ENCODE data around the gene ATG2A. TPM values are rescaled to one million over a fixed set of nuclear protein-coding genes. Genes with fewer than 3 reads are reported as not detected.

Gene ATG2A
- total RNA-seq, 1 experiment from 2014 or later = 6.0 TPM

DNA sequence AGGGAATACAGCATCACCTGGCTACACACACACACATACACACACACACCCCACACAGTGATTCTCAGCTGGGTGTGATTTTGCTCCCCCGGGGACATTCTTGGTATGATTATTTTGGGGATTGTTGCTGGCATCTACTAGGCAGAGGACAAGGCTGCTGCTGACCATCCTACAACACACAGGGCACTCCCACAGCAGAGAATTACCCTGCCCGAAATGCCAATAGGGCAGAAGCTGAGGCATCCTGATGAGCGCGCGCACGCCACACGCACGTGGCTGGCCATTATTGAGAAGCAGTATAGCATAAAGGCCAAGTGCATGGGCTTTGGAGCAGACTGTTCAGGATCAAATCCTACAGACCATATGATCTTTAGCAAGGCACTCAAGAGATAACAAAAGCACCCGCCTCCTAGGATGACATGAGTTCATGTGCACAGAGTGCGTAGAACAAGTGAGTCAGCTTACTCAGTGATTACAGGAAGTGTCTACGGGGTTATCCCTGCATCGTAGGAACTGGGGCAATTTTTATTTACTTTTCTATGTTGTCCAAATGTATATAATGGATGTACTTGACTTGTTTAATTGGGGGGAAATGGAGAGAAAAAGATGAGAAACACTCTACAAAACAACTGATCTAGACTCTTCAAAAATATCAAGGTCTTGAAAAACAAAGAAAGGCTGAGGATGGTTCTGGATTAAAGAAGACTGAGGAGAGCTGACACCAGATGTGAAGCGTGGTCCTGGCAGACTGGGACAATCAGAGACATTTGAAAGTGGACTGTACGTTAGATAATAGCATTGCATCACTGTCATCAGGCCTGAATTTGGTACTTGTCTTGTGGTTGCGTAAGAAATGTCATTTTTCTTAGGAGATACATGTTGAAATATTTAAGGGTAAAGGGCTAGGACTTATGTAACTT is 31.4 kb downstream of the ATG2A start:
- DNase-seq (ENCODE audit: low spot score) = no peak

DNA sequence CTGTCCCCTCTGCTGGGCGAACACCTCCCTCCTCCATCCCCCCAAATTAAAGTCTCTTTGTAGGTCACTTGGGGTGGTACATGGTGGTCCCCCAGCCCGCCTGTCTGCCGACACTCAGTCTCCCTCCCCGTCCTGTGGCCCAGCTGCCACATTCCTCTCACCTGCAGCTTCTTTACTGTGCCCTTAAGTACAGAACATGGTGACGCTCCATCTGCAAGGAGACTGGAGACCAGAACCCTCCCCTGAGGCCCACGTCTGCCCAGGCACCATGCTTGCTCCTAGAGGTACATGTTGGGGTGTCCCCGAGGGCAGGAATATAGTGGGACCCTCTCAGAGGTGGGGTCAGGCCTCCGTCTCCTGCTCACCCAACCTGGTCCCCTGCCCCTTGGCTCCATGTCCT is 33.0 kb downstream of the ATG2A start:
- no peak for DNase-seq (ENCODE audit: low spot score)

DNA sequence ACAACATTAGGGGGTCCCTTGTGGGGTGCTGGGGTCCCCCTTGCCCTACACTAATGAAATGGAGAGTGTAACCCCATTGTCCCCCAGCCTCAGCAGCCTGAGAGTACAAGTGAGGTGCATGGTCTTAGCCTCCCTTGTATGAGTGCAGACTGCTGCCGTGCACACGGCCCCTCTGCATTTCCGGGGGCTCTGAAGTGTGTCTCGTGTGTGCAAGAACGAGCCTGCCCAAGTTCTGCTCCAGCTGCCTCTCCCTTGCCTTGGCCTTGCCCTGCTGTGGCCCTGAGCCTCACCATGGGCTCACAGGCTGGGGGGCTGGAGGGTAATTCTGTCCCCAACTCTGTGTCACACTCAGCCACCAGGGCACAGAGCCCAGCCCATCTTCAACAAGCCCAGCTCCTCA is 33.4 kb downstream of the ATG2A start:
- DNase-seq (ENCODE audit: low spot score) = no peak

DNA sequence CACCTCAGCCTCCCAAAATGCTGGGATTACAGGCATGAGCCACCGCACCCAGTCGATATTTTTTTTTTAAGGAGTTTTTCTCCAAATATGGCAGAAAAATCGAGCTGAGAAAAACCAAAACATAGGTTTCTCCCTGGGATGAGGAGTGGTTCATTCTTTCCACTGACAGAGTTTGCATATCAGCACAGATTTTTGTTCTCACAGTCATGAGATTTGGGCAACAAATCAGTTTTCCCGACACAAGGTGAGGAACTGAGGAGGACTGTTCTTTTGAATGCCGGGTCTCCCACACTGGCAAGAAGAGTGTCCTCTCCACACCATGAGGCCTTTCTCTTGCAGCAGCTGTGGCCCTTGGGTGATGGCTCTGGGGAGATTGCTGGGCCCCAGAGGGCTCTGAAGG is 34.8 kb downstream of the ATG2A start:
- DNase-seq (ENCODE audit: low spot score) = no peak

DNA sequence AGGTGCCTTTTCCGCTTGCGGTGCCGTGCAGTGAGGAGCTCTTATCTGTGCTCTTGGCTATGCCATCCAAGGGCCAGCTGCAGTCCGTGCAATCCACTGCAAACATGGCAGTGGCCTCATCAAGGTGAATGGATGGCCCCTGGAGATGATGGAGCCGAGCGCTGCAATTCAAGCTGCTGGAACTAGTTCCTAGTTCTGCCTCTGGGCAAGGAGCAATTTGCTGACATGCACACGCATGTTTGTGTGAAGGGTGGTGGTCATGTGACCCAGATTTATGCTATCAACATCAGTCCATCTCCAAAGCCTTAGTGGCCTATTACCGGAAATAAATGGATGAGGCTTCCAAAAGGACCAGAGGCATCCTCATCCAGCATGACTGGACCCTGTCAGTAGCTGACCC is 35.5 kb downstream of the ATG2A start:
- DNase-seq (ENCODE audit: low spot score) = no peak

DNA sequence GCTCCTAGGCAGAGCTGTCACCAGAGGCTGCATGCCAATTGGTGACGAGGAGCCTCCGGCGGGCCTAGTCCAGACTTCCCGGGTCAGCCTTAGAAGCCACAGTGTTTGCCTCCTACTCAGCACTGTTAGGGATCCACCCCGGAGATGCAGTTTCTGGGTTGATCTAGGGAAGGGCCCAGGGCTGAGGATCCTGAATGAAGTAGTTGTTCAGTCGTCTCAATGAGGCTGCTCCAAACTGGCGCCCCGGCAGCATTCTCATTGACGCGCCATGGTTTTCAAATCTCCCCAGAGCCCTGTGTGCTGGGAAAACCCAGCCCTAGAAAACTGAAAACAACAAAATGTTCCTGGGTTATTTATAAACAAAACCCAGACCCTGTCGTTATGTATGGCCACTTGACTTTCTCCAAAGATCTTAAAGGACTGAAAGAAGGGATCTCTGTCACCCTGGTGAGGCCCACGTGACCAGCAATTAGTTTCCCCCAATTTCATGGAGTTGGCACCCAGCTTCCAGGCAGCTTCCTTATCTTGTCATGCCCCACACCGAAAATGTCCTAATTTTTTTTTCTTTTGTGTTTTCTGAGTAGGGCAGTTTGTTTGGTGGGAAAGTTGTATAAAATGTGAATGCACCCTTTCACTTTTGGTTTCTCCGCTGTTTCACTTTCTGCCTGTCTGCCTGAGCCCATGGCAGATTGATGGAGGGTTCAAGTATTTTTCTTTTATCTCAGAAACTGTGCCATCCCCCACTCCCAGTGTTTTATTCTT is 36.6 kb downstream of the ATG2A start:
- DNase-seq (ENCODE audit: low spot score) = no peak

DNA sequence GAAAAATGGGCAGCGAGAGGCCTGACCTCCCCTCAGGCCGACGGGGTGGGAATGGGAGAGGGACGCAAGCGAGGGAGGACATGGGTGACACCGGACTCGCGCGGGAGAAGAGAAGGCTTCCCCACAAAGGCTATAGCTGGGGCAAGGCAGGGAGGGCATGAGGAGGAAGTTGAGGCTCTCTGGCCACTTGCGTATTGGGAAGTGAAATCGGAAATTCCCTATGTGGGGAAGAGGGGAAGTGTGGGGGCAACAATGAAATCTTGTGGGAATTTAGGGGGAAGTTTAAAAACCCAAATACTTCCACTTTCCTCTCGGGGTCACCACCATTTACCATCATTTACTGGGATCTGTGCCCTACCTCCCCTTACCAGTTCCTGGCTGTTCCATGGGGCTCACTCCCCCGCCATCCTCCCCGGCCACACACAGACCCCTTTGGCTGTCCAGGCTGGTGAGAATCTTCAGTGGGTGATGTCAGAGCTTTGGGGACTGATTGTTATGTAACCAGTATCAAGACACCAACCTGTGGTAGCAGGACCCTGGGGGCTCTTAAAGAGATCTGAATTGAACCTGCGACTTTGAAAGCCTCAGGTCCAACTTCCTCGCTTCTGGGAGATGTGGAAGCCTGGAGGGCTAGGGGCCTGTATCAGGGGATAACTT is 37.6 kb downstream of the ATG2A start:
- DNase-seq (ENCODE audit: low spot score) = no peak

DNA sequence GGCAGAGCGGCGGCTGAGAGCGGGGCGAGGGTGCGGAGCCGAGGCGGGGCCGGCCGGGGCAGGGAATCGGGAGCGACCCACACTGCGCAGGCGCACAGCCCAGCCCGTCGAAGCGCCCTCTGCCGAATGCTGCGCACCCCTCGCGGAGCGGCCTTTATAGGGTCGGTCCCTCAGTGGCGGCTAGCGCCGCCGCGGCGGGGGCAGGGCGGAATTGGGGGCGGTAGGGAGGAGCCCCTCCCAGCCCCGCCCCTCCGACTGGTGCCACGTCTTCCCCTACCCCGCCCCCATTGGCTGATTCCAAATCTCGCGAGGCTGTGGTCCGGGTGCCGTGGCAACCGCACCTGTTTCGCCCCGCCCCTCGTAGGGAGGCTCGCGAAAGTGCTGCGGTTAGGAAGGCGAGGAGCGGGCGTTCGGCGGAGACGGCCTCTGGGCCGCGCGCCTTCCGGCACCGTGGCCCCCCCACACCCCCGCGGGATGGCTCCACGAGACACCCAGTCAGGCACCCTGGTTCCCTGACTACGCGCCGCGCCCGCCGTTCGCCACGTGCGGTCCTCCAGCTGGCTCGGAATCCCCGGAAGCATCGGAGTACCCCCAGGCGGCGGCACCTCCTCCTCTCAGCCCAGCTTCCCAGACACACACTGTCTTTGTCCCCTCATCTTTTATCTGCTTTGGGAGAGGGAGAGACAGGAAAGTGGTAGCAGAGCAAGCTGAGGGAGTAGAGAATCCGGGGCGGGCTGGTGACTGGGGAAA is 38.3 kb downstream of the ATG2A start, which contains the start of gene EHD1:
EHD1 (minus strand) TSS at position 128 of the 750 bp plus-strand sequence. CDS start 157 bp downstream, outside the sequence.
- DNase-seq (ENCODE audit: low spot score) = peak; percentile 93

DNA sequence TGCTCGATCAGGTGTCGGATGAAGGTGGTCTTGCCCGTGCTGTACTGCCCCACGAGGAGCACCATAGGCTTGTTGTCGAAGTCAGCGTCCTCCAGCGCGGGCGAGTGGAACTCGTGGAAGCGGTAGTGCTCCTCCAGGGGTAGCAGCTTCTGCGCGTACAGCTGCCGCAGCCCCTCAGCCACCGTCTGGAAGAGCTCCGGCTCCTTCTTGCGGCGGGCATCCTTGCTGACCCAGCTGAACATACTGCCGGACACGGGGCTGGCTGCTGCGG is 38.9 kb downstream of the ATG2A start:
- DNase-seq (ENCODE audit: low spot score) = no peak

DNA sequence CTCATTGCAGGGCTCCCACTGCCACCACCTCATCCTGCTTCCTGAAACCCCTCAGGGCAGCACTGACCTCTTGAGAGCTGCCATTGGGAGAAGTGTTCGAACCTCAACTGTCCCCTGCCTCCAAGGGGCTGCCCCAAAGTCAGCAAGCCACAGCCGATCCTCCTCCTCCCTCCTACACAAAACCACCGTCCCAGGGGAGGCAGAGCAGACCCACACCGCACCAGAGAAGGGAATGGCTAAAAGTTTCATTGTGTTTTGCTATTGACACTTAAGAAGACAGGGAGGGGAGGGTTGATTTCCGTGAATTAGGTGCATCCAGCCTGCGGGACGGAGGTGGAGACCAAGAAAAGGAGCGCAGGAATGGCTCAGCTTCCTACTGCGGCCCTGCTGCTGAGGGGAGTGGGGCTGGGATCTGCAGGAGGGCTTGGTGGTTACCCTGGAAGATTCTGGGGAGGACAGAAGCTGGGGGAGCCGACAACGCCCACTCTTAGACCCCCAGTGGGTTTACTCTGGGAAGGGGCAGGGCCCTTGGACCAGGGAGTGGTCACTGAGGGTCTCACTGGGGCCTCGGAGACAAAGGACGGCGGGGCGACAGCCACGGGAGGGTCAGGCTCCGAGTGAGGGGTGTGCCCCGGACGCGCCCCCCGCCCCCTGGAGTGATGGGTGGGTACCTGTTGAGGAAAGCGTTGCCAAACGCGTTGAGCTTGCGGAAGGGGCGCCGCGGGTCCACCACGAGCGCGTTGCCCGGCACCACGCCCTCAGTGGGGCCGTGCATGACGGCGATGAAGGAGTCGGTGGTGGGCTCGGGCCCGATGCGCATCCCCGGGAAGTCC is 39.4 kb downstream of the ATG2A start:
- DNase-seq (ENCODE audit: low spot score) = no peak

DNA sequence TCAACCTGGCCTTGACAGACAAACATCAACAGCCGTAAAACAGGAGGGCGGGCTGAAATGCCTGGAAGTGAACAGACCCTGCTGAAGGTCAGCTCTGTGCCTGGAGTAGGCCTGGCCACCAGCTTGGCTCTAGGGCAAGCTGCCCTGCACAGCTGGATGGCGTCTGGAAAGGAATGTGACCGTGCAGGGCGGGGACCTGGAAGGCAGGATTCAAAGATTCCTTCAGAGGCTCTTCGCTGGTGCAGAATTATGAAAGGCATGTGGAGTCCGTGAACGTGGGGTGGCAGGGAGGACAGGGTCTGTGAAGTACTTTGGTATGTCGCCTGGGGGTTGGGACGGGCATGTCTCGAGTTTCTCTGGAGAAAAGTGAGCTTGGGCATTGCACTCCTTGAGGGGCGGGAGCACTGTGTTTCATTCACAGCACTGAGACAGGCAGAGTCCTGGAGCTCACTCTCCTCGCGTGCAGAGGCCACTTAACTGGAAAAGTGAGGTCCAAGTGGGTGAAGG is 40.1 kb downstream of the ATG2A start:
- DNase-seq (ENCODE audit: low spot score) = no peak

DNA sequence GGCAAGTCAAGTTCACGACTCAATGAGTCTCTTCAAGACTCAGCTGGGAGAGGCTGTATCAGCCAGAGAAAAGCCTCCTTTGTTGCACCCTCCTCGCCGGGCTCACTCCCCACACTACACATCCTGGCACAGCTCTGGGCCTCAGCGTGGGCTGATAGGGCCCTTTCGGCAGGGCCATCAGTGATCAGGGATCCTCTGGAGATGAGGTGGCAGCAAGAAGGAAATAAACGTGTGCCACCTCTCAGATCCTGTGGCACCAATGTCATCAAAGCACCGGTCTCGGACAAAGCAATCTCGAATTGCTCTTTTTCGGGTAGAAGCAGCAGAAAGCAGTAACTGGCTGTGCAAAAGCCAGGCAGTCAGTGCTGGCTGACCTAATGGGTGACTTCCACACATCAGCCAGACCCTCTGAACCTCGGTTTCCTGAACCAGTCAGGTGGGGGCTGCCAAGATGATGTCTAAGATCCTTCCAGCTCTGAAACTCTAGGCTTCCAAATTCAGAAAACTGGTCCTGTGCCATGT is 40.7 kb downstream of the ATG2A start:
- DNase-seq (ENCODE audit: low spot score) = no peak

DNA sequence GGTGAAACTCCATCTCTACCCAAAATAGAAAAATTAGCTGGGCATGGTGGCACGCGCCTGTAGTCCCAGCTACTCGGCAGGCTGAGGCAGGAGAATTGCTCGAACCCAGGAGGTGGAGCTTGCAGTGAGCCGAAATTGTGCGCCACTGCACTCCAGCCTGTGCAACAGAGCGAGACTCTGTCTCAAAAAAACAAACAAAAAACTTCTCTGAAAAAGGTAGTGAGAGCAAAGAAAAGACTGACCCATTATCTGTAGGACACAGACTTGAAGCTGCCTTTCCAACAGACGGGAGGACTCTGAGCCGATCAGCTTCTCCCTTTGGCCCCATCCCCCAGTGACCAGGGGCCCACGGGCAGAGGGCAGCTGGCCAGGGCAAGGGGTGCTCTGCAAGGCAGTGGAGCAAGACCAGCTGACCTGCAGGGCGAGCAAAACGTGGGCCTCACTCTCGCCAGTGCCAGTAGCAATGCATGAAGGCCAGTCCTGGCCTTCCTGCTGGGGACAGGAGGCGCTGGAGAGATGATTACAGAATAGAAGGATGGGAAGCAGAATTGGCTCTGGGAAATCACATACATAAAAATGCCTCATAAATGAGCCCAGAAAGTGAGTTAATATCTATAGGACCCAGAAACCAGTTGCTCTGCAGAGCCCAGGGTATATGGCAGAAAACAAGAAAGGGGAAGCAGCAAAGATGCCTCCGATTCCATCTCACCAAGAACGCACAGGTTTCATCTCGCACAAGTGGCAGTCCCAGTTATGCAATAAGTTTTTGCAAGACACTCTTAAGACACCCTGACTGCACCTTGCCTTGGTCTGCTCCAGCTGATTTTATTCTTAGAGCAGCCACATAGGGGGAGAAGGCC is 41.4 kb downstream of the ATG2A start:
- no peak for DNase-seq (ENCODE audit: low spot score)

DNA sequence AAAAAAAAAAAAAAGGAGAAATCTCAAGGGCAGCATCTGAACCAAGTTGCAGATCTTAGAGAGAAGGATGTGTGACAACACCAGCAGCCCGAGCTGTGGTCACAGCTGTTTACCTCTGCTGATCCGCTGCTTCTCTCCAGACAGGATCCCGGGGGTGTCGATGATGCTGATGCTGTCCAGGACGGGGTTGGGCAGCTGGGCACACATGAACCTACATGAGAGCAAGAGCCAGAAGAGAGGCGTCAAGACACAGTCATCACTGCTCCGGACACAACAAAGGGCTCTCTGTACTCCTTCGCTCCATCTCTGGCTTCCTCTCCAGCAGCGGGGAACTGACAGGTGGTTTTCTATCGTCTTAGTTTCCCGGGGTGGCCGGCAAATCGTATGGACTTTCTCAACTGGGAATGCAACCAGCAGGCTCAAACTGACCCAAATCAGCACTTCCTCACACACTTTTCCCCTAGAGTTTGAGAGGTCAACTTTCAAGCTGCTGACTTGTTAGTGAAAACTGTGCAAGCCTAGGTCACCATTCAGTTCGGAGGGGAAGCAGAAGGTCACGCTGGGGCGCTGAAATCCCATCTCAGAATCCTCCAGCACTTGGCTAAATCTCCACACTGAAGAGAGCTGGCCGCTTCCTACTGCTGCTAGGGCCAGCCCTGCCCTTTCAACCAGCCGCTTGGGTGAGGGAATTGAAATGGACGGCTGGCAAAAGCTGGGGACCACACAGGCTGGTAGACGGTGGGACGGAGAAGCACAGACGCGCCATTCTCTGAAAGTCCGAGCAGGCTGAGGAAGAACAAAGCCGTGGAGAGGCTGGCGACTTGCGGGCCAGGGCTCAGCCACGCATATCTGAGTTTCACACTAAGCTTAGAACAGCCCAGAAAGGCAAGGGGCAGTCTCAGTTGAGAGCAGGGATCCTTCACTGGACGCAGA is 42.4 kb downstream of the ATG2A start:
- DNase-seq (ENCODE audit: low spot score) = no peak

DNA sequence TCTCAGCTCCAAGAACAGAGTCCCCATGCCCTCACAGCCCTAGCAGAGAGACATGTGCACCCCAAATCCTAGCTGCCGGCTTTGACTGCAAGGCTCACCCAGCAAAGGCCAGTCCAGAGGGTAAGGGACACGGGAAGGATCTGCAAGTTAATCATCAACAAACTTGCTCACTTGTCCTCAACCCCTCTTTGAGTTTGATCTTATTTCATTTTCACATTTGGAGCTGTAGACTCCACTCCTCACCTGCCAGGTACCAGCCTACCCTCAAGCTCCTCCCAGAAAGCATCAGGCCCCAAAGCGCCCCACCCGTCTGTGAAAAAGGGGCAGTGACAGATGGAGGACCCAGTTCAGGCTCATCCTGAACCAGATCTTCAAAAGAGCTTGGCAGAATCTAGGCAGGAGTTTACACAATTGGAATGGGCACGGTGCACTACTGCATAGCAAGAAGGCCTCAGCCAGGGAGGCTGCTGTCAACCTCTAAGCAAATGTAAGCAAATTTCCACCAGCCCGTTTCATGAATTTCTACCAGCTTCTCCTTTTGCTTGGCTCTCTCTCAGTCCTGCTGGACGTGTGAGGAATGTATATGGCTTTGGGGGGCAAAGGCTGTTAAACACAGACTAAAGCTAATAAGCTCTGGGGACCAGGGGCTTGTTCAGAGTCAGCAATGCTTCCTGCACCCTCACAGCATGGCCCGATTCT is 44.1 kb downstream of the ATG2A start:
- DNase-seq (ENCODE audit: low spot score) = no peak

DNA sequence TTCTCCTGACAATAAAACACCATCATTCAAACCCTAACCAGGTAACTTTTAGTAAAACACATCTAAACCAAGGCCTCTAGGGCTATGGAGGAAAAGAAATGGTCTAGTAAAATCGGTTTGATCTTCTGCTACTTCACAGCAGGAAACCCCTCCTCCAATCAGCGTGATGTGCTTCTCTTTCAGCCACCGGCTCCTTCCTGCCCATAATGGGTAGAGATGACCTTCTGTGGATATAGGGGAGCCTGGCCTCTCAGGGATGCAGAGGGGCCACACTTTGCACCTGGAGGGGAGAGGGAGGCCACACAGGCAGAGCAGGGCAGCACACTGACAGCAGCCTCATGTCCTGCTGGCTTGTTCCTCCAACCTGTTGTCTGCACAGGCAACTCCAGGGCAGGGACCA is 45.5 kb downstream of the ATG2A start:
- no peak for DNase-seq (ENCODE audit: low spot score)

DNA sequence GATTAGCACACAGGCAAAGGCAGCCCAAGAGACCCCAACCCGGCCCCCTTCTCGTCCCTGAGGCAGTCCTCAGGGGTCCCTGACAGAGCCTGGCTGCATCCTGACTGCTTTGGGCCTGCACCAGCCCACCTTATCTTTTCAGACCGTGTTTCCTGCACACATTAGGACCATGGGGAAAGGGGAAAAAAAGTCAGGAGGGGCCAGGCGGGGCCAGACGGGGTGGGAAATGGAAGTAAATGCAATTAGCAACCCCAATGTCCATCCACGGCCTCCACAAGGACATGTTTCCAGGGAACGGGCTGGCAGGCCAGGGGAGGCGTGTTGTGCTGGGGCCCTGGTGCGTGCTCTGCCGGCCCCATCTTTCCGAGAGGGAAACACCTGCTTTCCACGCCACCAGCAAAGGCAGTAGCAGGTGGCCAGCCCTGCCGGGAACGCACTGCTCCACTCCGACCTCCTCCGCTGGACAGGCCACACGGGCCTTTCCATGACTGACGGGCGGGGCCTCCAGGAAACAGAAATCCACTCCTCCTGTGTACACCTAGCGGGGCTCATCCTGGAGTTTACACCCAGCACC is 46.0 kb downstream of the ATG2A start:
- no peak for DNase-seq (ENCODE audit: low spot score)
